ENCODE data around the gene AP4B1. TPM values are rescaled to one million over a fixed set of nuclear protein-coding genes. Genes with fewer than 3 reads are reported as not detected.
A peak's percentile ranks its signal among the peaks of the same experiment; 100 is the strongest.

AP4B1 gene
- total and polyA plus RNA-seq, 9 of the 15 experiments (the other 6 are each of a cell fraction or from before 2014, with no cell fraction given): 15.8 to 36.5 (median 24.6) TPM

DNA sequence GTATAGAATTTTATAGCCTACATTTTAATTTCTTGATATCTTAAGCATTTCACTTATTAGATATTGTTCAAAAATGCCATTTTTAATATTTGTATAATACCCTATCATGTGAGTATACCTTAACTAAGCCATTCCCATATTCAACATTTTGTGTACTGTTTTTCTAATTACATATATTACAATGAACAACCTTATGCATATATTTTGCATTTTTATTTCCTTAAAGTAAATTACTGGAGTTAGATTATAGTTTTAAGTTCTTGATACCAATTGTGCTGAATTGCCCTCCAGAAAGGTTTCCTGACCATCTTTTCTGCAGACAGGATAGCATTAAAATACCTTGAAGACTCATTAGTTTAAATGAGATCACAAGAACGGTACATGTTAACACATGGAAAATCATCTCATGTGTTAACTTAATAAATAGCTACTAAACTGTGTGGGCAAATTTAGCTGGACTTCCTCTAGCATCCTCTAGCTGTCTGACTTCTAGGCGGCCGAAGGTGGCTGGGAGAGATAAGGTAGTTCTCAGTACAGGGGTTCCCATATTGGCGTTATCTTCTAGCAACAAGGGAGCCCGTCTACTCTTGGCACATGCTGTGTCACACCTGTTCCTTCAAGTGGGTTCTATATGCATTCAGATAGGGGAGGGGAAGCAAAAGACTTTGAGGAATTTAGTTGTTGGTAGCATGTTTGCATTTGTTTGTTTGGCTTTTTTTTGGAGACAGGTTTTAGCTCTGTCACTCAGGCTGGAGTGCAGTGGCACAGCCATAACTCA lies 9.5 kb upstream of the AP4B1 start (continued):
- no peak for TF ChIP-seq ZNF431 (CRISPR knock-in tag; IDR thresholded peaks at IDR 0.05)
- TF ChIP-seq, protein P1, sequence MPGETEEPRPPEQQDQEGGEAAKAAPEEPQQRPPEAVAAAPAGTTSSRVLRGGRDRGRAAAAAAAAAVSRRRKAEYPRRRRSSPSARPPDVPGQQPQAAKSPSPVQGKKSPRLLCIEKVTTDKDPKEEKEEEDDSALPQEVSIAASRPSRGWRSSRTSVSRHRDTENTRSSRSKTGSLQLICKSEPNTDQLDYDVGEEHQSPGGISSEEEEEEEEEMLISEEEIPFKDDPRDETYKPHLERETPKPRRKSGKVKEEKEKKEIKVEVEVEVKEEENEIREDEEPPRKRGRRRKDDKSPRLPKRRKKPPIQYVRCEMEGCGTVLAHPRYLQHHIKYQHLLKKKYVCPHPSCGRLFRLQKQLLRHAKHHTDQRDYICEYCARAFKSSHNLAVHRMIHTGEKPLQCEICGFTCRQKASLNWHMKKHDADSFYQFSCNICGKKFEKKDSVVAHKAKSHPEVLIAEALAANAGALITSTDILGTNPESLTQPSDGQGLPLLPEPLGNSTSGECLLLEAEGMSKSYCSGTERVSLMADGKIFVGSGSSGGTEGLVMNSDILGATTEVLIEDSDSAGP (CRISPR knock-in tag; IDR thresholded peaks at IDR 0.05): no peak
- TF ChIP-seq HLTF (IDR thresholded peaks at IDR 0.05): peak; percentile 97
- TF ChIP-seq GABPA (tag; conservative IDR thresholded peaks at IDR 0.05; ENCODE audit: low read depth): peak; percentile 35
- TF ChIP-seq ZKSCAN3 (CRISPR knock-in tag; IDR thresholded peaks at IDR 0.05): no peak
- no peak for TF ChIP-seq HMG20A (CRISPR knock-in tag; conservative IDR thresholded peaks at IDR 0.05)
- peak; percentile 60 for TF ChIP-seq TAF1 (IDR thresholded peaks at IDR 0.05; ENCODE audit: control insufficient read depth, extremely low read depth, insufficient read depth, low read length, severe bottlenecking)
- TF ChIP-seq KDM2B (CRISPR knock-in tag; IDR thresholded peaks at IDR 0.05): no peak
- TF ChIP-seq, protein P2, sequence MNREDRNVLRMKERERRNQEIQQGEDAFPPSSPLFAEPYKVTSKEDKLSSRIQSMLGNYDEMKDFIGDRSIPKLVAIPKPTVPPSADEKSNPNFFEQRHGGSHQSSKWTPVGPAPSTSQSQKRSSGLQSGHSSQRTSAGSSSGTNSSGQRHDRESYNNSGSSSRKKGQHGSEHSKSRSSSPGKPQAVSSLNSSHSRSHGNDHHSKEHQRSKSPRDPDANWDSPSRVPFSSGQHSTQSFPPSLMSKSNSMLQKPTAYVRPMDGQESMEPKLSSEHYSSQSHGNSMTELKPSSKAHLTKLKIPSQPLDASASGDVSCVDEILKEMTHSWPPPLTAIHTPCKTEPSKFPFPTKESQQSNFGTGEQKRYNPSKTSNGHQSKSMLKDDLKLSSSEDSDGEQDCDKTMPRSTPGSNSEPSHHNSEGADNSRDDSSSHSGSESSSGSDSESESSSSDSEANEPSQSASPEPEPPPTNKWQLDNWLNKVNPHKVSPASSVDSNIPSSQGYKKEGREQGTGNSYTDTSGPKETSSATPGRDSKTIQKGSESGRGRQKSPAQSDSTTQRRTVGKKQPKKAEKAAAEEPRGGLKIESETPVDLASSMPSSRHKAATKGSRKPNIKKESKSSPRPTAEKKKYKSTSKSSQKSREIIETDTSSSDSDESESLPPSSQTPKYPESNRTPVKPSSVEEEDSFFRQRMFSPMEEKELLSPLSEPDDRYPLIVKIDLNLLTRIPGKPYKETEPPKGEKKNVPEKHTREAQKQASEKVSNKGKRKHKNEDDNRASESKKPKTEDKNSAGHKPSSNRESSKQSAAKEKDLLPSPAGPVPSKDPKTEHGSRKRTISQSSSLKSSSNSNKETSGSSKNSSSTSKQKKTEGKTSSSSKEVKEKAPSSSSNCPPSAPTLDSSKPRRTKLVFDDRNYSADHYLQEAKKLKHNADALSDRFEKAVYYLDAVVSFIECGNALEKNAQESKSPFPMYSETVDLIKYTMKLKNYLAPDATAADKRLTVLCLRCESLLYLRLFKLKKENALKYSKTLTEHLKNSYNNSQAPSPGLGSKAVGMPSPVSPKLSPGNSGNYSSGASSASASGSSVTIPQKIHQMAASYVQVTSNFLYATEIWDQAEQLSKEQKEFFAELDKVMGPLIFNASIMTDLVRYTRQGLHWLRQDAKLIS (CRISPR knock-in tag; IDR thresholded peaks at IDR 0.05): no peak
- TF ChIP-seq, protein P3, sequence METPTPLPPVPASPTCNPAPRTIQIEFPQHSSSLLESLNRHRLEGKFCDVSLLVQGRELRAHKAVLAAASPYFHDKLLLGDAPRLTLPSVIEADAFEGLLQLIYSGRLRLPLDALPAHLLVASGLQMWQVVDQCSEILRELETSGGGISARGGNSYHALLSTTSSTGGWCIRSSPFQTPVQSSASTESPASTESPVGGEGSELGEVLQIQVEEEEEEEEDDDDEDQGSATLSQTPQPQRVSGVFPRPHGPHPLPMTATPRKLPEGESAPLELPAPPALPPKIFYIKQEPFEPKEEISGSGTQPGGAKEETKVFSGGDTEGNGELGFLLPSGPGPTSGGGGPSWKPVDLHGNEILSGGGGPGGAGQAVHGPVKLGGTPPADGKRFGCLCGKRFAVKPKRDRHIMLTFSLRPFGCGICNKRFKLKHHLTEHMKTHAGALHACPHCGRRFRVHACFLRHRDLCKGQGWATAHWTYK (CRISPR knock-in tag; IDR thresholded peaks at IDR 0.05): 0 out of 2 replicates have a peak, but pooled peaks have one; percentile 33
- TF ChIP-seq HMG20B (CRISPR knock-in tag; IDR thresholded peaks at IDR 0.05): no peak
- no peak for TF ChIP-seq NR1H2 (CRISPR knock-in tag; IDR thresholded peaks at IDR 0.05)
- no peak for TF ChIP-seq STAG1 (CRISPR knock-in tag; IDR thresholded peaks at IDR 0.05; ENCODE audit: borderline replicate concordance)
- TF ChIP-seq BRCA1 (IDR thresholded peaks at IDR 0.05): no peak
- TF ChIP-seq BRCA1 (CRISPR knock-in tag; IDR thresholded peaks at IDR 0.05): no peak
- peak; percentile 78 for TF ChIP-seq JUND (IDR thresholded peaks at IDR 0.05; ENCODE audit: borderline replicate concordance, low read depth, low read length)
- peak; percentile 54; the same call in 1 of the 3 replicates for TF ChIP-seq JUND (tag; IDR thresholded peaks at IDR 0.05; ENCODE audit: borderline replicate concordance, low read depth, low read length)
- TF ChIP-seq NFRKB (IDR thresholded peaks at IDR 0.05; ENCODE audit: low read depth): no peak
- no peak for TF ChIP-seq ZNF444 (CRISPR knock-in tag; IDR thresholded peaks at IDR 0.05)
- TF ChIP-seq PHF21A (IDR thresholded peaks at IDR 0.05; ENCODE audit: borderline replicate concordance, low read depth): no peak

Measured in K562 (cell line).